DOHH2 (cell line): ENCODE results near the gene EVI2A.

Experiments
- CTCF ChIP-seq: fragments of 200-600 bp; sonication (generic); IDR thresholded peaks from one replicate; pipeline ENCODE4 v1.5.1; 2014; ENCODE audit warnings: antibody characterized with exemption, mild to moderate bottlenecking, low read depth, low read length; ENCODE audit not compliant: poor library complexity, severe bottlenecking
- EZH2phosphoT487 ChIP-seq: fragments of 200-600 bp; sonication (generic); IDR thresholded peaks from 2 replicates; pipeline ENCODE4 v1.6.1; 2017; ENCODE audit warnings: borderline replicate concordance, mild to moderate bottlenecking, antibody characterized with exemption, low read length, moderate library complexity, mixed read lengths

- TF ChIP-seq CTCF (no peak), EZH2phosphoT487 (no peak)
These were observed 46.3 kb downstream of the EVI2A start for GRCh38 chr17:31275116-31275515.
